Measurements from ENCODE around the gene TOMM40. TPM values are rescaled to one million over a fixed set of nuclear protein-coding genes. Genes with fewer than 3 reads are reported as not detected.

Gene TOMM40
- total and polyA plus RNA-seq, 9 donors = 11.1 to 63.9 (median 39.9) TPM

GRCh38 chr19:44875666-44876451 lies 15.2 kb upstream of the TOMM40 start:
- no peaks in the 10 kb centered on the region for H3K27me3 ChIP-seq
- intact Hi-C loops (cut with DNase I) = no loop called here
- no peak for DNase-seq
- H3K36me3 ChIP-seq = no peaks in the 10 kb centered on the region
- H3K9me3 ChIP-seq = no peaks in the 10 kb centered on the region
- peaks cover 4% of the 10 kb centered on the region for H3K4me1 ChIP-seq (ENCODE audit: insufficient read depth)
- TF ChIP-seq EP300 (IDR thresholded peaks at IDR 0.05) = no peak
- no peak for TF ChIP-seq CTCF (IDR thresholded peaks at IDR 0.05)
- TF ChIP-seq POLR2A (IDR thresholded peaks at IDR 0.05) = no peak
- H3K4me3 ChIP-seq = no peak overlapping the region
- 38 to 61% (median 42%) methylated on average over 22 of the region's 22 CpGs for WGBS, 3 donors
- H3K27ac ChIP-seq = no peak overlapping the region

GRCh38 chr19:44876930-44877535 lies 14.0 kb upstream of the TOMM40 start:
- no peak overlapping the region for H3K4me3 ChIP-seq
- DNase-seq = no peak
- H3K27me3 ChIP-seq = no peaks in the 10 kb centered on the region
- no peak overlapping the region for H3K27ac ChIP-seq
- no peaks in the 10 kb centered on the region for H3K36me3 ChIP-seq
- no peaks in the 10 kb centered on the region for H3K9me3 ChIP-seq
- TF ChIP-seq EP300 (IDR thresholded peaks at IDR 0.05) (no peak), CTCF (IDR thresholded peaks at IDR 0.05) (no peak), POLR2A (IDR thresholded peaks at IDR 0.05) (no peak)
- intact Hi-C loops (cut with DNase I) = no loop called here
- 58 to 69% (median 63%) methylated on average over 5 of the region's 5 CpGs for WGBS, 3 donors
- H3K4me1 ChIP-seq (ENCODE audit: insufficient read depth) = peaks cover 4% of the 10 kb centered on the region

- Histone ChIP-seq H3K9me3 (no peaks in the 10 kb centered on the region), H3K27ac (no peak overlapping the region), H3K4me3 (no peak overlapping the region), H3K4me1 (ENCODE audit: insufficient read depth) (peaks cover 4% of the 10 kb centered on the region), H3K27me3 (no peaks in the 10 kb centered on the region), H3K36me3 (no peaks in the 10 kb centered on the region)
- intact Hi-C loops (cut with DNase I) = no loop called here
- no peak for DNase-seq
- TF ChIP-seq POLR2A (IDR thresholded peaks at IDR 0.05) (no peak), CTCF (IDR thresholded peaks at IDR 0.05) (no peak)
- 69 to 73% (median 71%) methylated on average over 26 of the region's 26 CpGs for WGBS, 3 donors
These were observed 12.8 kb upstream of the TOMM40 start for GRCh38 chr19:44878120-44878865.

- no peak overlapping the region for H3K27ac ChIP-seq
- no peaks in the 10 kb centered on the region for H3K9me3 ChIP-seq
- WGBS, 3 donors = 68 to 78% (median 70%) methylated on average over 17 to 18 of the region's 18 CpGs
- H3K27me3 ChIP-seq = no peaks in the 10 kb centered on the region
- H3K36me3 ChIP-seq = no peaks in the 10 kb centered on the region
- H3K4me3 ChIP-seq = no peak overlapping the region
- H3K4me1 ChIP-seq (ENCODE audit: insufficient read depth) = peaks cover 4% of the 10 kb centered on the region
- no peak for DNase-seq
- TF ChIP-seq POLR2A (IDR thresholded peaks at IDR 0.05) (no peak), EP300 (IDR thresholded peaks at IDR 0.05) (no peak), CTCF (IDR thresholded peaks at IDR 0.05) (no peak)
- intact Hi-C loops (cut with DNase I) = no loop called here
These were observed 11.6 kb upstream of the TOMM40 start for GRCh38 chr19:44879309-44880065.
